Measurements from ENCODE around the gene ACKR1. TPM values are rescaled to one million over a fixed set of nuclear protein-coding genes. Genes with fewer than 3 reads are reported as not detected.
A peak's percentile ranks its signal among the peaks of the same experiment; 100 is the strongest.

Gene ACKR1
- total RNA-seq, 1 donor from 2014 or later, result 102 TPM

DNA sequence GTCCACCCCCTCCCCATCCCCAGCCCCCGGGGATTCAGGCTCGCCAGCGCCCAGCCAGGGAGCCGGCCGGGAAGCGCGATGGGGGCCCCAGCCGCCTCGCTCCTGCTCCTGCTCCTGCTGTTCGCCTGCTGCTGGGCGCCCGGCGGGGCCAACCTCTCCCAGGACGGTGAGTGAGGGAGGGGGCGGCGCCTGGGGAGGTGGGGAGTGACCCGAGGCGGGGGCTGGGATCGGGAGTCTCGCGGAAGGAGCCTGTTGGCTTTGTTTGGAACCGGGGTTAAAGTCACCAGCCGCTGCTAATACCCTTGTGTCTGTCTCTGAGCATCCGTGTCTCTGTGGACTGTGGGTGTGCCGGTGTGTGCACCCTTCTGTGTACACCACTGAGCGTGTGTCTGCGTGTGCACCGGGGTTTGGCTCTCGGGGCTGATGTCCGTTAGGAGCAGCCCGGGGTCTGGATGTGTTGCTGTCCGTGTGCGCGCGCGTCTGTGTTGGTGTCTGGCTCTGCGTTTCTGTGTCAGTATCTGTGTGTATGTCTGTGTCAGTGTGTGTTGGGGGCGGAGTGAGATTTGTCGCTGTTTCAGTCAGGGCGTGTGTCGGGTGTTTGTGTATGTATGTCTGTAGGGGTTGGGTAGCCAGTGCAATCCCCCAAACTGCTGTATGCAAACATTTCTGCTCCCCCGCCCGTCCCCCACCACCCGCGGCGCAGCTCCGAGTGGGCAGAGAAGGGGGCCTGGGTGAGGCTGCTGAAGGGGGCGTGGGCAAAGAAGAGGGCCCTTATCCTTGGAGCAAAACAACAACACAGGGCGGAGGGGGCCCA is 32.8 kb upstream of the ACKR1 start:
- H3K27me3 ChIP-seq, result no peaks in the 10 kb centered on the region
- no peaks in the 10 kb centered on the region for H3K9me3 ChIP-seq
- no peaks in the 10 kb centered on the region for H3K36me3 ChIP-seq
- H3K4me1 ChIP-seq, result peaks cover 27% of the 10 kb centered on the region
- no peak for DNase-seq (ENCODE audit: extremely low spot score in 2 of 2)
- peak overlapping the region; percentile 77 for H3K27ac ChIP-seq
- intact Hi-C loops (cut with DNase I), result no loop called here
- TF ChIP-seq POLR2AphosphoS5 (IDR thresholded peaks at IDR 0.05; ENCODE audit: insufficient read depth in 1 of 2, low read depth in 1 of 2), result no peak
- peak overlapping the region; percentile 51 to 61 for H3K4me3 ChIP-seq

GRCh38 chr1:159172614-159173291 is 31.9 kb upstream of the ACKR1 start:
- Histone ChIP-seq H3K36me3 (no peaks in the 10 kb centered on the region), H3K9me3 (no peaks in the 10 kb centered on the region), H3K4me1 (peaks cover 27% of the 10 kb centered on the region), H3K27ac (peak overlapping the region; percentile 77), H3K27me3 (no peaks in the 10 kb centered on the region), H3K4me3 (peak overlapping the region; percentile 51 to 61)
- TF ChIP-seq, protein P1, sequence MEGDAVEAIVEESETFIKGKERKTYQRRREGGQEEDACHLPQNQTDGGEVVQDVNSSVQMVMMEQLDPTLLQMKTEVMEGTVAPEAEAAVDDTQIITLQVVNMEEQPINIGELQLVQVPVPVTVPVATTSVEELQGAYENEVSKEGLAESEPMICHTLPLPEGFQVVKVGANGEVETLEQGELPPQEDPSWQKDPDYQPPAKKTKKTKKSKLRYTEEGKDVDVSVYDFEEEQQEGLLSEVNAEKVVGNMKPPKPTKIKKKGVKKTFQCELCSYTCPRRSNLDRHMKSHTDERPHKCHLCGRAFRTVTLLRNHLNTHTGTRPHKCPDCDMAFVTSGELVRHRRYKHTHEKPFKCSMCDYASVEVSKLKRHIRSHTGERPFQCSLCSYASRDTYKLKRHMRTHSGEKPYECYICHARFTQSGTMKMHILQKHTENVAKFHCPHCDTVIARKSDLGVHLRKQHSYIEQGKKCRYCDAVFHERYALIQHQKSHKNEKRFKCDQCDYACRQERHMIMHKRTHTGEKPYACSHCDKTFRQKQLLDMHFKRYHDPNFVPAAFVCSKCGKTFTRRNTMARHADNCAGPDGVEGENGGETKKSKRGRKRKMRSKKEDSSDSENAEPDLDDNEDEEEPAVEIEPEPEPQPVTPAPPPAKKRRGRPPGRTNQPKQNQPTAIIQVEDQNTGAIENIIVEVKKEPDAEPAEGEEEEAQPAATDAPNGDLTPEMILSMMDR (IDR thresholded peaks at IDR 0.05), result no peak
- peak in 1 of 2 donors; percentile 26 for TF ChIP-seq POLR2AphosphoS5 (IDR thresholded peaks at IDR 0.05; ENCODE audit: insufficient read depth in 1 of 2, low read depth in 1 of 2)
- intact Hi-C loops (cut with DNase I), result no loop called here
- no peak for DNase-seq (ENCODE audit: extremely low spot score in 2 of 2)

DNA sequence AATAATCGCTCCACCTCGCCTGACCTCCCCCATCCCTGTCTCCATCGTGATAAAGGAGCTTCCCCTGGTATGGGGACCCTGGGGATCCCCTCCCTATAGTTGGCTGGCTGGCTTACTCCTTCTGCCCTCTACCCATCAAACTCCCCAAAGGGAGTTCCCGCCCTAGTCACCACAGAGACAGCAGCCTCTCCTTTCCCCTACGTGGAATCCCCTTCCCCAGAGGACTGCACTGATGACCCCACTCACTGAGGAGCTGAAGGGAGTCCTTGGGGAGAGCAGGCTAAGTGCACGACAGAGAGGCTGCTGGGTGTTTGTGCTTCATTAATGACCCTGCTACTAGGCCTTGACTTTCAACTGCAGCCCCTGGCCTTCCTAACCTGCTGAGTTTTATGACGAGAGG is 31.4 kb upstream of the ACKR1 start:
- H3K4me1 ChIP-seq, result peaks cover 27% of the 10 kb centered on the region
- intact Hi-C loops (cut with DNase I), result no loop called here
- H3K9me3 ChIP-seq, result no peaks in the 10 kb centered on the region
- DNase-seq (ENCODE audit: extremely low spot score in 2 of 2), result no peak
- no peak for TF ChIP-seq POLR2A (IDR thresholded peaks at IDR 0.05)
- TF ChIP-seq, protein P1 (IDR thresholded peaks at IDR 0.05), result no peak
- TF ChIP-seq POLR2AphosphoS5 (IDR thresholded peaks at IDR 0.05; ENCODE audit: insufficient read depth in 1 of 2, low read depth in 1 of 2), result no peak
- no peaks in the 10 kb centered on the region for H3K27me3 ChIP-seq
- peak overlapping the region; percentile 51 to 61 for H3K4me3 ChIP-seq
- H3K36me3 ChIP-seq, result no peaks in the 10 kb centered on the region
- peak overlapping the region; percentile 33 for H3K27ac ChIP-seq

GRCh38 chr1:159175571-159175970 is 29.1 kb upstream of the ACKR1 start:
- no peaks in the 10 kb centered on the region for H3K36me3 ChIP-seq
- no peaks in the 10 kb centered on the region for H3K9me3 ChIP-seq
- H3K27me3 ChIP-seq, result no peaks in the 10 kb centered on the region
- H3K4me1 ChIP-seq, result peaks cover 27% of the 10 kb centered on the region
- intact Hi-C loops (cut with DNase I), result no loop called here
- DNase-seq (ENCODE audit: extremely low spot score in 2 of 2), result no peak
- H3K27ac ChIP-seq, result no peak overlapping the region
- TF ChIP-seq POLR2AphosphoS5 (IDR thresholded peaks at IDR 0.05; ENCODE audit: insufficient read depth in 1 of 2, low read depth in 1 of 2) (no peak), POLR2A (IDR thresholded peaks at IDR 0.05) (no peak)
- TF ChIP-seq, protein P1 (IDR thresholded peaks at IDR 0.05), result no peak
- no peak overlapping the region for H3K4me3 ChIP-seq

- Histone ChIP-seq H3K27ac (no peak overlapping the region), H3K4me3 (no peak overlapping the region), H3K27me3 (no peaks in the 10 kb centered on the region), H3K36me3 (no peaks in the 10 kb centered on the region), H3K4me1 (peaks cover 11% of the 10 kb centered on the region), H3K9me3 (no peaks in the 10 kb centered on the region)
- TF ChIP-seq, protein P1 (IDR thresholded peaks at IDR 0.05), result no peak
- TF ChIP-seq POLR2AphosphoS5 (IDR thresholded peaks at IDR 0.05; ENCODE audit: insufficient read depth in 1 of 2, low read depth in 1 of 2) (no peak), POLR2A (IDR thresholded peaks at IDR 0.05) (no peak)
- intact Hi-C loops (cut with DNase I), result no loop called here
- DNase-seq (ENCODE audit: extremely low spot score in 2 of 2), result no peak
Measured at GRCh38 chr1:159177272-159177907, 27.3 kb upstream of the ACKR1 start.
